CD4-positive, alpha-beta T cell treated with Interleukin-15 for 1 hour (primary cell): ENCODE results near the gene WDR62.

ENCODE experiments used
- DNase-seq: peaks from one replicate; pipeline ENCODE4 v3.0.0-alpha.2; 2020

WDR62 gene

GRCh38 chr19:36142496-36142895 lies 87.8 kb downstream of the WDR62 start:
- DNase-seq: no peak

GRCh38 chr19:36144624-36145023 lies 89.9 kb downstream of the WDR62 start:
- no peak for DNase-seq

- DNase-seq: no peak
These were observed 95.1 kb downstream of the WDR62 start for GRCh38 chr19:36149673-36150406.

GRCh38 chr19:36150586-36150985 lies 95.9 kb downstream of the WDR62 start:
- no peak for DNase-seq

- no peak for DNase-seq
These were observed 96.7 kb downstream of the WDR62 start for GRCh38 chr19:36151144-36152018.

- no peak for DNase-seq
These were observed 97.3 kb downstream of the WDR62 start for GRCh38 chr19:36152019-36152351.

GRCh38 chr19:36152352-36153091 lies 97.8 kb downstream of the WDR62 start, which contains the start of gene COX7A1:
Gene COX7A1, minus strand, starts transcription at chr19:36152447. Its CDS starts 40 bp downstream, at chr19:36152407.
- no peak for DNase-seq

- DNase-seq: no peak
These were observed 98.4 kb downstream of the WDR62 start for GRCh38 chr19:36153126-36153525.
